Esophagus muscularis mucosa (tissue), 4 donors: ENCODE data around the gene TGFBR1. TPM values are rescaled to one million over a fixed set of nuclear protein-coding genes. Genes with fewer than 3 reads are reported as not detected.

Experiments used
- DNase-seq: peaks from one replicate; pipeline ENCODE4 v3.0.0-alpha.2; 2017; ENCODE audit errors: extremely low spot score
- H3K27ac ChIP-seq, 4 donors: fragments of 200-600 bp; sonication (generic); replicated peaks in 1 of 4; 1 replicate in 3 of 4; 2 replicates in 1 of 4; pipeline ENCODE4 v1.5.1; 2016 to 2019; ENCODE audit warnings: mild to moderate bottlenecking in 1 of 4
- H3K27me3 ChIP-seq, 4 donors: fragments of 200-600 bp; sonication (generic); one replicate each; pipeline versions ENCODE4 v1.5.1 to v1.6.0; 2016 to 2019
- H3K36me3 ChIP-seq, 4 donors: fragments of 200-600 bp; sonication (generic); one replicate each; pipeline ENCODE4 v1.5.1; 2016 to 2019
- H3K4me1 ChIP-seq, 4 donors: fragments of 200-600 bp; sonication (generic); one replicate each; pipeline ENCODE4 v1.5.1; 2016 to 2019
- H3K4me3 ChIP-seq, 4 donors: fragments of 200-600 bp; sonication (generic); 1 replicate in 2 of 4; 2 replicates in 2 of 4; pipeline ENCODE4 v1.5.1; 2016 to 2019; ENCODE audit warnings: mild to moderate bottlenecking in 4 of 4, moderate library complexity in 1 of 4
- H3K9me3 ChIP-seq, 4 donors: fragments of 200-600 bp; sonication (generic); 1 replicate in 3 of 4; 2 replicates in 1 of 4; pipeline ENCODE4 v1.5.1; 2016 to 2019
- CTCF ChIP-seq, 3 experiments: fragments of 200-600 bp in 2 of 3; fragments of 450-650 bp in 1 of 3; sonication (generic) in 2 of 3; IDR thresholded peaks; one replicate each; pipeline ENCODE4 v1.5.1; 2017 to 2019; ENCODE audit warnings: antibody characterized with exemption in 3 of 3, mild to moderate bottlenecking in 2 of 3, moderate library complexity in 1 of 3
- EP300 ChIP-seq: sonication (generic); formaldehyde crosslinking; IDR thresholded peaks from one replicate; pipeline ENCODE4 v1.6.1; 2017; ENCODE audit warnings: antibody characterized with exemption
- POLR2A ChIP-seq: fragments of 450-650 bp; IDR thresholded peaks from one replicate; pipeline ENCODE4 v1.6.1; 2017; ENCODE audit warnings: antibody characterized with exemption, moderate library complexity, mild to moderate bottlenecking, low read depth
- POLR2AphosphoS5 ChIP-seq, 2 donors: sonication (generic); formaldehyde crosslinking; IDR thresholded peaks; one replicate each; pipeline ENCODE4 v1.6.1; 2017; ENCODE audit warnings: antibody characterized with exemption in 2 of 2
- WGBS: methylation state at CpG from one replicate; pipeline ENCODE4 v1.1.5; 2018; 5-methylcytosine and 5-hydroxymethylcytosine counted together
- intact Hi-C: fragments of 100-400 bp; cut with DNase I; formaldehyde crosslinking; loops from one replicate; pipeline ENCODE4 v1.15.1; 2023
- total RNA-seq, 4 donors: library from RNA; depleted of rRNA; stranded (reverse); fragments of >200 nt; gene quantifications; one replicate each; pipeline versions ENCODE4 v1.1.0 to v1.2.1, GENCODE V29; 2016

TGFBR1 gene
- total RNA-seq, 4 donors from 2014 or later = 33.7 to 63.1 (median 48.1) TPM

- TF ChIP-seq EP300 (no peak), POLR2AphosphoS5 (IDR thresholded peaks at IDR 0.05) (no peak), CTCF (IDR thresholded peaks at IDR 0.05) (no peak), POLR2A (no peak)
- 100% methylated on average over 1 of the region's 1 CpG for WGBS
- intact Hi-C loops = loop anchor here (10.0 kb wide), 1 partner anchor 1145 kb away; no protein-coding TSS in a partner anchor
- no peaks in the 10 kb centered on the region for H3K9me3 ChIP-seq
- peaks cover 10 to 14% (median 13%) of the 10 kb centered on the region in 4 donors for H3K4me1 ChIP-seq
- DNase-seq = no peak
- no peaks in the 10 kb centered on the region for H3K36me3 ChIP-seq
- no peak overlapping the region for H3K4me3 ChIP-seq
- no peak overlapping the region for H3K27ac ChIP-seq
- H3K27me3 ChIP-seq = no peaks in the 10 kb centered on the region
These were observed 75.3 kb downstream of the TGFBR1 start for GRCh38 chr9:99180199-99180598.

- TF ChIP-seq EP300 (no peak), POLR2A (no peak), POLR2AphosphoS5 (IDR thresholded peaks at IDR 0.05) (no peak), CTCF (IDR thresholded peaks at IDR 0.05) (no peak)
- peaks cover 10 to 15% (median 14%) of the 10 kb centered on the region in 4 donors for H3K4me1 ChIP-seq
- intact Hi-C loops = loop anchor here (10.0 kb wide), 1 partner anchor 1144 kb away; no protein-coding TSS in a partner anchor
- 87% methylated on average over 9 of the region's 9 CpGs for WGBS
- H3K36me3 ChIP-seq = no peaks in the 10 kb centered on the region
- H3K27ac ChIP-seq = no peak overlapping the region
- DNase-seq = peak; percentile 91
- no peak overlapping the region for H3K4me3 ChIP-seq
- H3K27me3 ChIP-seq = no peaks in the 10 kb centered on the region
- no peaks in the 10 kb centered on the region for H3K9me3 ChIP-seq
These were observed 75.7 kb downstream of the TGFBR1 start for GRCh38 chr9:99180662-99181061.

DNA sequence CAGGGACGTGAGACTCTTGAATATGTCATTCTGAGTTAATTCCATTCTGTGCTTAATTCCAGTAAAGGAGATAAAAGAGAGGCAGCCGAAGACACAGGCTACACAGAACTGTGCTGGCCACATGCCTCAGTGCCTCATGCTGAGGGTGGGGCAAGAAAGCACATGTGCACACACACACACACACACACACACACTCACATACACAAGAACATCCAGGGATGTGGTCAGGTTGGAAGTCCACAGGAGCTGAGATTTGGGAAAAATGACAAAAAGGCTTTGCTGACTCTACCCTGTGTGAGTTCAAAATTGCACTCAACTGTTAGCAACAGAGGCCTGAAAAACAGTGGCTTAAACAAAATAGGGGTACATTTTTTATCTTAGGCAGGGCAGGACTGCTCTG, 76.3 kb downstream of the TGFBR1 start:
- intact Hi-C loops = loop anchor here (10.0 kb wide), 1 partner anchor 1144 kb away; no protein-coding TSS in a partner anchor
- peaks cover 10 to 15% (median 14%) of the 10 kb centered on the region in 4 donors for H3K4me1 ChIP-seq
- no peaks in the 10 kb centered on the region for H3K36me3 ChIP-seq
- no peaks in the 10 kb centered on the region for H3K27me3 ChIP-seq
- WGBS = 67% methylated on average over 2 of the region's 2 CpGs
- H3K27ac ChIP-seq = no peak overlapping the region
- H3K9me3 ChIP-seq = no peaks in the 10 kb centered on the region
- peak; percentile 78 for DNase-seq
- TF ChIP-seq CTCF (IDR thresholded peaks at IDR 0.05) (no peak), POLR2A (no peak), EP300 (no peak), POLR2AphosphoS5 (IDR thresholded peaks at IDR 0.05) (no peak)
- H3K4me3 ChIP-seq = no peak overlapping the region

- 74% methylated on average over 4 of the region's 4 CpGs for WGBS
- intact Hi-C loops = loop anchor here (10.0 kb wide), 1 partner anchor 1143 kb away; no protein-coding TSS in a partner anchor
These were observed 76.7 kb downstream of the TGFBR1 start for GRCh38 chr9:99181621-99182020.

More at GRCh38 chr9:99181621-99182020, 76.7 kb downstream of the TGFBR1 start:
- Histone ChIP-seq H3K36me3 (no peaks in the 10 kb centered on the region), H3K27me3 (no peaks in the 10 kb centered on the region), H3K9me3 (no peaks in the 10 kb centered on the region), H3K27ac (no peak overlapping the region), H3K4me1 (peaks cover 10 to 15% (median 14%) of the 10 kb centered on the region in 4 donors), H3K4me3 (no peak overlapping the region)
- TF ChIP-seq POLR2AphosphoS5 (IDR thresholded peaks at IDR 0.05) (no peak), EP300 (no peak), CTCF (IDR thresholded peaks at IDR 0.05) (no peak), POLR2A (no peak)
- no peak for DNase-seq
